MM.1S (cell line): ENCODE results near the gene MKRN1.

ENCODE experiments used
- DNase-seq: peaks from one replicate; pipeline ENCODE4 v3.0.0-alpha.2; 2015
- H2AFZ ChIP-seq: fragments of 300-600 bp; sonication (generic); 2 replicates; pipeline ENCODE4 v1.6.0; 2016; ENCODE audit warnings: antibody characterized with exemption, low read length
- H3F3A ChIP-seq: fragments of 300-600 bp; sonication (generic); 2 replicates; pipeline ENCODE4 v1.6.1; 2016; ENCODE audit warnings: mild to moderate bottlenecking, antibody characterized with exemption, low read length, moderate library complexity, mixed read lengths; ENCODE audit not compliant: insufficient read depth
- H3K27ac ChIP-seq: fragments of 300-600 bp; sonication (generic); 2 replicates; pipeline ENCODE4 v1.5.1; 2016; ENCODE audit warnings: mild to moderate bottlenecking, low read length
- H3K27me3 ChIP-seq: fragments of 300-600 bp; sonication (generic); replicated peaks from 2 replicates; pipeline ENCODE4 v1.6.0; 2016; ENCODE audit warnings: low read length; ENCODE audit not compliant: insufficient read depth
- H3K36me3 ChIP-seq: fragments of 300-600 bp; sonication (generic); replicated peaks from 2 replicates; pipeline ENCODE4 v1.6.1; 2016; ENCODE audit warnings: mild to moderate bottlenecking, low read length, mixed read lengths; ENCODE audit not compliant: insufficient read depth
- H3K4me1 ChIP-seq: fragments of 300-600 bp; sonication (generic); 2 replicates; pipeline ENCODE4 v1.6.1; 2016; ENCODE audit warnings: low read length, mixed read lengths
- H3K4me2 ChIP-seq: fragments of 300-600 bp; sonication (generic); 2 replicates; pipeline ENCODE4 v1.6.0; 2016; ENCODE audit warnings: low read depth, low read length
- H3K4me3 ChIP-seq: fragments of 300-600 bp; sonication (generic); 2 replicates; pipeline ENCODE4 v1.5.1; 2016; ENCODE audit warnings: low read length, mixed read lengths
- H3K79me2 ChIP-seq: fragments of 300-600 bp; sonication (generic); 2 replicates; pipeline ENCODE4 v1.6.1; 2016; ENCODE audit warnings: mixed run types, low read length, mixed read lengths
- H3K9ac ChIP-seq: fragments of 300-600 bp; sonication (generic); 2 replicates; pipeline ENCODE4 v1.6.1; 2016; ENCODE audit warnings: low read length, mixed read lengths
- H3K9me2 ChIP-seq: fragments of 300-600 bp; sonication (generic); replicated peaks from 2 replicates; pipeline ENCODE4 v1.6.1; 2016; ENCODE audit warnings: mild to moderate bottlenecking, low read length, mixed read lengths; ENCODE audit not compliant: insufficient read depth
- H3K9me3 ChIP-seq: fragments of 300-600 bp; sonication (generic); replicated peaks from 2 replicates; pipeline ENCODE4 v1.6.1; 2016; ENCODE audit warnings: mild to moderate bottlenecking, low read length, mixed read lengths; ENCODE audit not compliant: insufficient read depth
- H4K20me1 ChIP-seq: fragments of 300-600 bp; sonication (generic); 2 replicates; pipeline ENCODE4 v1.6.1; 2016; ENCODE audit warnings: mild to moderate bottlenecking, low read length, moderate library complexity, mixed read lengths; ENCODE audit not compliant: insufficient read depth
- CTCF ChIP-seq: fragments of 300-600 bp; sonication (generic); IDR thresholded peaks from 2 replicates; pipeline ENCODE4 v1.5.1; 2016; ENCODE audit warnings: antibody characterized with exemption, low read length, mixed read lengths
- EZH2 ChIP-seq: fragments of 300-600 bp; sonication (generic); optimal IDR thresholded peaks from 2 replicates; pipeline ENCODE3; 2017; ENCODE audit warnings: low read depth, mild to moderate bottlenecking, antibody characterized with exemption, low read length, mixed read lengths
- EZH2phosphoT487 ChIP-seq: fragments of 300-600 bp; sonication (generic); IDR thresholded peaks from 2 replicates; pipeline ENCODE4 v1.6.1; 2018; ENCODE audit warnings: antibody characterized with exemption, low read length

Gene MKRN1

GRCh38 chr7:140525743-140526142 lies 46.4 kb upstream of the MKRN1 start:
- H3K4me2 ChIP-seq = no peak overlapping the region
- no peaks in the 10 kb centered on the region for H3K36me3 ChIP-seq
- no peaks in the 10 kb centered on the region for H3K9me2 ChIP-seq
- peaks cover 8% of the 10 kb centered on the region; the same call in 1 of the 2 replicates for H3K27me3 ChIP-seq
- H3F3A ChIP-seq = no peaks in the 10 kb centered on the region
- no peaks in the 10 kb centered on the region for H3K79me2 ChIP-seq
- no peak overlapping the region for H2AFZ ChIP-seq
- H4K20me1 ChIP-seq = no peaks in the 10 kb centered on the region
- no peaks in the 10 kb centered on the region for H3K9me3 ChIP-seq
- peak; percentile 39 for DNase-seq
- no peaks in the 10 kb centered on the region for H3K4me1 ChIP-seq
- no peak overlapping the region for H3K9ac ChIP-seq
- no peak overlapping the region for H3K4me3 ChIP-seq
- TF ChIP-seq CTCF = no peak
- no peak for TF ChIP-seq EZH2phosphoT487
- H3K27ac ChIP-seq = no peak overlapping the region

DNA sequence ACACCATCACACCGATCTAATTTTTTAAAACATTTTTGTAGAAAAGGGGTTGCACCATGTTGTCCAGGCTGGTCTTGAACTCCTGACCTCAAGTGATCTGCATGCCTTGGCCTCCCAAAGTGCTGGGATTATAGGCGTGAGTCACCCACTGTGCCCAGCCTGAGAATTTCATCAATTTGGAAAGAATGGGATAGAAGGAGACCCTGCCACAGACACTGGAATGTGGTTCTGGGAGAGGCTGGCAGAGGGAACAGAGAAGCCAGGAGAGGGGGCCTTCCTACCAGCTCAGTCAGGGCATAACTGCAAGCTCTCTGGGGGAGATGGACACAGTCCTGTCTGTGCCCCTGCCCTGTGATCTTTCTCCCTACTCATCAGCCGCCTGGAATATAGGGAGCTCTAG lies 42.1 kb upstream of the MKRN1 start:
- no peaks in the 10 kb centered on the region for H4K20me1 ChIP-seq
- H3K4me1 ChIP-seq = no peaks in the 10 kb centered on the region
- H3K4me2 ChIP-seq = no peak overlapping the region
- DNase-seq = no peak
- no peak overlapping the region for H3K9ac ChIP-seq
- no peak overlapping the region for H3K27ac ChIP-seq
- no peaks in the 10 kb centered on the region for H3F3A ChIP-seq
- H2AFZ ChIP-seq = no peak overlapping the region
- no peaks in the 10 kb centered on the region for H3K9me3 ChIP-seq
- no peak for TF ChIP-seq EZH2
- TF ChIP-seq CTCF = no peak
- no peak for TF ChIP-seq EZH2phosphoT487
- H3K79me2 ChIP-seq = no peaks in the 10 kb centered on the region
- no peaks in the 10 kb centered on the region for H3K36me3 ChIP-seq
- H3K27me3 ChIP-seq = peaks cover 16% of the 10 kb centered on the region
- no peaks in the 10 kb centered on the region for H3K9me2 ChIP-seq
- H3K4me3 ChIP-seq = no peak overlapping the region

- Histone ChIP-seq H3K9me2 (no peaks in the 10 kb centered on the region), H3F3A (no peaks in the 10 kb centered on the region), H3K9me3 (no peaks in the 10 kb centered on the region), H3K36me3 (no peaks in the 10 kb centered on the region), H4K20me1 (no peaks in the 10 kb centered on the region), H2AFZ (no peak overlapping the region), H3K4me3 (no peak overlapping the region), H3K27me3 (peaks cover 16% of the 10 kb centered on the region), H3K4me2 (no peak overlapping the region), H3K4me1 (no peaks in the 10 kb centered on the region), H3K9ac (no peak overlapping the region), H3K27ac (no peak overlapping the region), H3K79me2 (no peaks in the 10 kb centered on the region)
- TF ChIP-seq EZH2phosphoT487 = no peak
- DNase-seq = no peak
Measured at GRCh38 chr7:140519007-140519399, 39.7 kb upstream of the MKRN1 start.

DNA sequence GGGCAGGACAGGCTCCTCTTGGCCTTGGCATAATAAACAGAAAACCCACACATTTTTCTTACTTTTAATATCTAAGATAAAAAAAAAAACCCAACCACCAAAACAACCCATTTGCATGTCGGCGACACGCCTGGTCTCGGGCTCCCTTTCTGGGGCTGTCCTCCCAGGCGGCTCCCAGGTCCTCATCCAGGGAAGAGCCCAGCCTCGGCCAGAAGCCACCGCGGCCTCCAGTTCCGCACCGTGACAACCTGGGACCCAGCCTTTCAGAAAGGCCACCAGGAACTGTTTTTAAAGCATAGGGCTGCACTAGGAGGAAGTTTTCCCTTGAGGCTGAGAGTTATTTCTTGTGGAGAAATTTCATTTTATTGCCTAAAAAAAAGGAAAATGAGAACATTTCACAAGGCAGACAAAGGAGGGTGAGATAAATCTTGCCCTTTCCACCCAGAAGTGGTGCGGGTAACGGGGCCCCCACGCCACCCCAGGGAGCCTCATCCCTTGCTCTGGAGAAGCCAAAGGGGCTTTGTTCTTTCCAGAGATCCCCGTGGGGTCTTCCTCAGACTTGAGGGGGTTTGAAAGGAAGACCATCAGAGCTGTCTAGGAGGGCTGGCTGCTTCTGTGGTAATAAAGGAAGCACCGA lies 39.2 kb upstream of the MKRN1 start:
- Histone ChIP-seq H3K4me2 (peak overlapping the region; percentile 44), H3K4me1 (no peaks in the 10 kb centered on the region), H3F3A (no peaks in the 10 kb centered on the region), H3K9me3 (no peaks in the 10 kb centered on the region), H3K9ac (no peak overlapping the region), H2AFZ (peak overlapping the region; percentile 55; the same call in 1 of the 2 replicates), H4K20me1 (no peaks in the 10 kb centered on the region), H3K27ac (no peak overlapping the region), H3K36me3 (no peaks in the 10 kb centered on the region), H3K79me2 (no peaks in the 10 kb centered on the region), H3K27me3 (peaks cover 16% of the 10 kb centered on the region), H3K4me3 (no peak overlapping the region), H3K9me2 (no peaks in the 10 kb centered on the region)
- DNase-seq = no peak
- TF ChIP-seq CTCF = no peak
- no peak for TF ChIP-seq EZH2
